ENCODE results near the gene PPFIA4. TPM values are rescaled to one million over a fixed set of nuclear protein-coding genes. Genes with fewer than 3 reads are reported as not detected.

PPFIA4 gene
- polyA plus RNA-seq, 1 experiment: 3.8 TPM

DNA sequence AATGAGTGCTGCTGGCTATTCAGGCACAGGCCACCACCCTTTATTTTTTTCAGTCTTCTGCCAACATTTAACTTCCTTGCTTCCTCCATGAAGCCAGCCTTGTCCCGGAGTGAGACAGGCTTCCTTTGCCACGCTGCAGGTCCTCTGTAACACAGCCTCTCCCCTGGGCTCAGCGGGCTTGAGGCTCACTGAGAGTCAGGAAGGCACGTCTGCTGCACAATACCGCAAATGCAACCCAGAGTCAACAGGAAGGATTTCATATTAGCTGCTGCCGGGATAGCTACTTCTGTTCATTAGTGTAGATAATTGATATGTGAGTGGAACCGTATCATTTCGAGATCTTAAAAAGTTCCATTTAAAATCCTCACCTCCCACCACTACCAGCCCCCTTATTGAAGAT, 37.0 kb downstream of the PPFIA4 start:
- H3K27me3 ChIP-seq (ENCODE audit: control insufficient read depth, insufficient read depth, low read length): peaks cover 1% of the 10 kb centered on the region
- TF ChIP-seq, protein P1, sequence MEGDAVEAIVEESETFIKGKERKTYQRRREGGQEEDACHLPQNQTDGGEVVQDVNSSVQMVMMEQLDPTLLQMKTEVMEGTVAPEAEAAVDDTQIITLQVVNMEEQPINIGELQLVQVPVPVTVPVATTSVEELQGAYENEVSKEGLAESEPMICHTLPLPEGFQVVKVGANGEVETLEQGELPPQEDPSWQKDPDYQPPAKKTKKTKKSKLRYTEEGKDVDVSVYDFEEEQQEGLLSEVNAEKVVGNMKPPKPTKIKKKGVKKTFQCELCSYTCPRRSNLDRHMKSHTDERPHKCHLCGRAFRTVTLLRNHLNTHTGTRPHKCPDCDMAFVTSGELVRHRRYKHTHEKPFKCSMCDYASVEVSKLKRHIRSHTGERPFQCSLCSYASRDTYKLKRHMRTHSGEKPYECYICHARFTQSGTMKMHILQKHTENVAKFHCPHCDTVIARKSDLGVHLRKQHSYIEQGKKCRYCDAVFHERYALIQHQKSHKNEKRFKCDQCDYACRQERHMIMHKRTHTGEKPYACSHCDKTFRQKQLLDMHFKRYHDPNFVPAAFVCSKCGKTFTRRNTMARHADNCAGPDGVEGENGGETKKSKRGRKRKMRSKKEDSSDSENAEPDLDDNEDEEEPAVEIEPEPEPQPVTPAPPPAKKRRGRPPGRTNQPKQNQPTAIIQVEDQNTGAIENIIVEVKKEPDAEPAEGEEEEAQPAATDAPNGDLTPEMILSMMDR (IDR thresholded peaks at IDR 0.05; ENCODE audit: insufficient read depth, low read depth, low read length): no peak
- DNase-seq (ENCODE audit: low read depth): no peak
- ChIA-PET POLR2A (no interaction called here), CTCF (interaction anchor here (0.7 to 1.9 kb wide), 3 partner anchors 16 to 153 kb away, joined by 4 to 5 read pairs (median 5); no protein-coding TSS in a partner anchor)
- peaks cover 2% of the 10 kb centered on the region; the same call in 1 of the 2 replicates for H3K36me3 ChIP-seq (ENCODE audit: control insufficient read depth, insufficient read depth, low read length)
- no peak overlapping the region for H3K4me3 ChIP-seq (ENCODE audit: low read depth, low read length)

DNA sequence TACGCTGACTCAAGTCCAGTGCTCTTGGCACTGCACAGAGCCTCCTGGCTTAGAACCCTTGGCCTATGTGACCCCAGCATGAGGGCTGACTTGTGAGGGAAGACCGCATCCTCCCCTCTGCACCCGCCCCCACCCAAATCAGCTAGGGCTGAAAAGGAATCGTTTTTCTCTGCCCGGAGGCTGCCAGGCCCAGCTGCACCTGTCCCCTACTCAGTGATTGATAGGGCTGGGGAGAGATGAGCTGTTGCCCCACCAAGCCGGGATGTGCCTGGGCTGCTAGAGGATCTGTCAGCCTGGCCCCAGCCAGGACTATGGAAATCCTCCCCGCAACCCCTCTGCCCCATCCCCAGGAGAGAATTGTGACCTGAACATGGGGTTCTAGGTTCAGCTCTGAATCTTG, 38.9 kb downstream of the PPFIA4 start:
- DNase-seq (ENCODE audit: low read depth): no peak
- ChIA-PET CTCF (interaction anchor here (1.0 to 1.6 kb wide), 3 partner anchors 12 to 52 kb away, joined by 3 to 7 read pairs (median 3); no protein-coding TSS in a partner anchor), POLR2A (no interaction called here)
- Histone ChIP-seq H3K36me3 (ENCODE audit: control insufficient read depth, insufficient read depth, low read length) (peaks cover 2% of the 10 kb centered on the region; the same call in 1 of the 2 replicates), H3K4me3 (ENCODE audit: low read depth, low read length) (no peak overlapping the region), H3K27me3 (ENCODE audit: control insufficient read depth, insufficient read depth, low read length) (peaks cover 1% of the 10 kb centered on the region)
- TF ChIP-seq, protein P1 (IDR thresholded peaks at IDR 0.05; ENCODE audit: insufficient read depth, low read depth, low read length): no peak

DNA sequence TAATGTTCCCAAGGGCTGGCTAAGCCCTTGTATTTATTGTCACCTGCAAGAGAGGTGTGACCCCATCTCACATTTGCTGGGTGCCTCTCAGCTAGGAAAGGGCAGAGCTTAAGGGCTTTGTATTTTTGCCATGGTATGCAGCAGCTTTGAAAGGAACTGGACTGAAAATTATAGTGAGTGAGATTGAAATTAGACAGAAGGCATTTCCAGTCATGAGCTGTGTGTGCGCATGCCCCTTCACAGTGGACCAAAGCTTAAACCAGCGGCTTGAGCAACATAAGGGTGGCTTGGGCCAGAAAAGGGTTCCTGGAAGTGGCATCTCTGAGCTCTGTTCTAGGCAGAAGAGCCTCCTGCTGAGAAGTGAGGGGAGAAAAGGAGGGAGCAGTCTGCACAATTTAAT, 39.7 kb downstream of the PPFIA4 start:
- no peak for DNase-seq (ENCODE audit: low read depth)
- H3K4me3 ChIP-seq (ENCODE audit: low read depth, low read length): no peak overlapping the region
- peaks cover 2% of the 10 kb centered on the region; the same call in 1 of the 2 replicates for H3K36me3 ChIP-seq (ENCODE audit: control insufficient read depth, insufficient read depth, low read length)
- ChIA-PET POLR2A (no interaction called here), CTCF (interaction anchor here (1.0 to 1.6 kb wide), 5 partner anchors 12 to 151 kb away, joined by 3 to 7 read pairs (median 3); partner anchors contain the start of gene MYOG)
- H3K27me3 ChIP-seq (ENCODE audit: control insufficient read depth, insufficient read depth, low read length): peaks cover 1% of the 10 kb centered on the region
- TF ChIP-seq, protein P1 (IDR thresholded peaks at IDR 0.05; ENCODE audit: insufficient read depth, low read depth, low read length): no peak

DNA sequence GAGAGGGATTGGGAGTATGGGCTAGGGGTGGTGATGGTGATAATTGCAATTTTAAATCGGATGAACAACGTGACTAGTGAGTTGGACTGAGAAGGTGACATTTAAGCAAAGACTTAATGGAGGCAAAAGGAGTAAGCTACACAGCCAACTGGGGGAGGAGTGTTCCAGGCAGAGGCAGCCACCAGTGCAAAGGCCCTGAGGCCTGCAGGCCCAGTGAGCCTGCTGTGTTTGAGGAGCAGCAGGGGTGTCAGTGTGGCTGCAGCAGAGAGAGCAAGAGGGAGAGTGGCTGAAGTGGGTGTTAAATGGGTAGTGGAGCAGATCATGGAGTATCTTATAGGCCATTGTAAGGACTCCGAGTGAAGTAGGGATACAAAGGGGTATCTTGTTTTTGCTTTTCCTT, 40.7 kb downstream of the PPFIA4 start:
- DNase-seq (ENCODE audit: low read depth): no peak
- Histone ChIP-seq H3K4me3 (ENCODE audit: low read depth, low read length) (no peak overlapping the region), H3K36me3 (ENCODE audit: control insufficient read depth, insufficient read depth, low read length) (peaks cover 3% of the 10 kb centered on the region; the same call in 1 of the 2 replicates), H3K27me3 (ENCODE audit: control insufficient read depth, insufficient read depth, low read length) (peaks cover 4% of the 10 kb centered on the region)
- CTCF ChIA-PET: interaction anchor here (1.1 to 1.6 kb wide), 3 partner anchors 11 to 150 kb away, joined by 3 to 7 read pairs (median 4); partner anchors contain the start of gene MYOG
- POLR2A ChIA-PET: no interaction called here
- TF ChIP-seq, protein P1 (IDR thresholded peaks at IDR 0.05; ENCODE audit: insufficient read depth, low read depth, low read length): no peak

- H3K36me3 ChIP-seq (ENCODE audit: control insufficient read depth, insufficient read depth, low read length): peaks cover 3% of the 10 kb centered on the region; the same call in 1 of the 2 replicates
- POLR2A ChIA-PET: no interaction called here
- no peak overlapping the region for H3K4me3 ChIP-seq (ENCODE audit: low read depth, low read length)
- H3K27me3 ChIP-seq (ENCODE audit: control insufficient read depth, insufficient read depth, low read length): peaks cover 4% of the 10 kb centered on the region
- CTCF ChIA-PET: interaction anchor here (0.9 to 1.8 kb wide), 3 partner anchors 26 to 198 kb away, joined by 3 to 7 read pairs (median 4); no protein-coding TSS in a partner anchor
- DNase-seq (ENCODE audit: low read depth): no peak
- TF ChIP-seq, protein P1 (IDR thresholded peaks at IDR 0.05; ENCODE audit: insufficient read depth, low read depth, low read length): no peak
Observed at GRCh38 chr1:203069030-203069747, 42.9 kb downstream of the PPFIA4 start.
